Measurements from ENCODE around the gene GNL1.
"Not testable (repeated sequence)": the region's sequence is repeated elsewhere in the genome, so short reads cannot be mapped to it uniquely, and the experiment has no call there.

Gene GNL1

DNA sequence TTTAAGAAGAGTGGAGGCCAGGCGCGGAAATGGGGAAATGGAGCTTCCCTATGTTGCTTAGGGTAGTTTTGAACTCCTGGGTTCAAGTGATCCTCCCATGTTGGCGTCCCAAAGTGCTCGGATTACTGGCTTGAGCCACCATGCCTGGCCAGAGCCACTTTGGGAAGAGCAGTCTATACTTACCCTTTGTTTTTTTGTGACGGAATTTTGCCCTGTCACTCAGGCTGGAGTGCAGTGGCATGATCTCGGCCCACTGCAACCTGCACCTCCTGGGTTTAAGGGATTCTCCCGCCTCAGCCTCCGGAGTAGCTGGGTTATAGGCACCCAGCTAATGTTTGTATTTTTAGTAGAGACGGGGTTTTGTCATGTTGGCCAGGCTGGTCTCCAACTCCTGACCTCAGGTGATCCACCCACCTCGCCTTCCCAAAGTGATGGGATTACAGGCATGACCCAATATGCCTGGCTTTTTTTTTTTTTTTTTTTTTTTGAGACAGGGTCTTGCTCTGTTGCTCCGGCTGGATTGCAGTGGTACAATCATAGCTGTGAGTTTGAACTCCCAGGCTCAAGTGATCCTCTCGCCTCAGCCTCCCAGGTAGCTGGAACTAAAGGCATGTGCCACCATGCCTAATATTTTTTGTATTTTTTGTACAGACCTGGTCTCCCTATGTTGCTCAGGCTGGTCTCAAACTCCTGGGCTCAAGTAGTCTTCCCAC is 42.8 kb upstream of the GNL1 start:
- no peak for DNase-seq (ENCODE audit: low read depth)
- no peak overlapping the region for H3K4me3 ChIP-seq (ENCODE audit: low read length)
- TF ChIP-seq, protein P1, sequence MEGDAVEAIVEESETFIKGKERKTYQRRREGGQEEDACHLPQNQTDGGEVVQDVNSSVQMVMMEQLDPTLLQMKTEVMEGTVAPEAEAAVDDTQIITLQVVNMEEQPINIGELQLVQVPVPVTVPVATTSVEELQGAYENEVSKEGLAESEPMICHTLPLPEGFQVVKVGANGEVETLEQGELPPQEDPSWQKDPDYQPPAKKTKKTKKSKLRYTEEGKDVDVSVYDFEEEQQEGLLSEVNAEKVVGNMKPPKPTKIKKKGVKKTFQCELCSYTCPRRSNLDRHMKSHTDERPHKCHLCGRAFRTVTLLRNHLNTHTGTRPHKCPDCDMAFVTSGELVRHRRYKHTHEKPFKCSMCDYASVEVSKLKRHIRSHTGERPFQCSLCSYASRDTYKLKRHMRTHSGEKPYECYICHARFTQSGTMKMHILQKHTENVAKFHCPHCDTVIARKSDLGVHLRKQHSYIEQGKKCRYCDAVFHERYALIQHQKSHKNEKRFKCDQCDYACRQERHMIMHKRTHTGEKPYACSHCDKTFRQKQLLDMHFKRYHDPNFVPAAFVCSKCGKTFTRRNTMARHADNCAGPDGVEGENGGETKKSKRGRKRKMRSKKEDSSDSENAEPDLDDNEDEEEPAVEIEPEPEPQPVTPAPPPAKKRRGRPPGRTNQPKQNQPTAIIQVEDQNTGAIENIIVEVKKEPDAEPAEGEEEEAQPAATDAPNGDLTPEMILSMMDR (IDR thresholded peaks at IDR 0.05; ENCODE audit: insufficient read depth, low read depth, low read length, missing control alignments): no peak

DNA sequence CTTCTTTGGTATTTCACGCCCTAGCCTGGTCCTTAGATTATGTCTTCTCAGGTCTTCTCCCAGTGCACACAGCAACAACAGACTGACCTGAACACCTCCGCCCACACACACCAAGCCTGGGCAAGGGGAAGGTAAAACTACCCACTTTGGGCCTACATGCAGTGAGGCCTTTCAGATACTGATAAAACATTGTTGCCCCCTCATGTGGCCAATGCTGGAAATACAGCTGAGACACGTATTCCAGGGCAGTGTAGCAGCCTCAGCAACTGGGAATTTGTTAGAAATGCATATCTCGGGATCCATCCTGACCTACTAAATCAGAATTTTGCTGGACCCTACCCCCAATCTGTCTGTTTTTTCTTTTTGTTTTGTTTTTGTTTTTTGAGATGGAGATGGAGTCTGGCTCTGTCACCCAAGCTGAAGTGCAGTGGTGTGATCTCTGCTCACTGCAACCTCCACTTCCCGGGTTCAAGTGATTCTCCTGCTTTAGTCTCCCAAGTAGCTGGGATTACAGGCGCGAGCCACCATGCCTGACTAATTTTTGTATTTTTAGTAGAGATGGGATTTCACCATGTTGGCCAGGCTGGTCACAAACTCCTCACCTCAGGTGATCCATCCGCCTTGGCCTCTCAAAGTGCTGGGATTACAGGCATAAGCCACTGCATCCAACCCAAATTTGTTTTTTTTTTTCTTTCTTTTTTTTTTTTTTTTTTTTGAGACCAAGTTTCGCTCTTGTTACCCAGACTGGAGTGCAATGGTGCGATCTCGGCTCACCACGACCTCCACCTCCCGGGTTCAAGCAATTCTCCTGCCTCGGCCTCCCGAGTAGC is 41.2 kb upstream of the GNL1 start:
- H3K4me3 ChIP-seq (ENCODE audit: low read length): not testable (repeated sequence)
- peak; percentile 83 for DNase-seq (ENCODE audit: low read depth)
- TF ChIP-seq, protein P1 (IDR thresholded peaks at IDR 0.05; ENCODE audit: insufficient read depth, low read depth, low read length, missing control alignments): peak; percentile 87

DNA sequence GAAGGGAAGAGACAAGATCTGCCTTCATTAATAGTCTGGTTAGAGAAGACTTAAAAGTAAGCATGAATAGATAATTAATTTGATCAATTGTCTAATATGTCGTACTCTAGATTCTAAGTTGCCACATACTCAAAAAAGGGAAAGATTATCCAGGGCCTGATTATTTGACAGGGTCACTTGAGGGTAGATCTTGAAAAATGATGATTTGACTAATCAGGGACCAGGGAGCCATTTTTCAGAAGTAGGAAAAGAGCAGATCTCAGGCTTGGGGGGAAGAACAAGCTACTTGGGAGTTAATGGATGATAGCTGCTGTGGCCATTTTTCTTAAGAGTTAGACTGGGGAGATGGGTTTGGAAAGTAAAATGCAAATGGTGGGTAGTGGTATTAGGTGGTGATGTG is 36.0 kb upstream of the GNL1 start:
- TF ChIP-seq, protein P1 (IDR thresholded peaks at IDR 0.05; ENCODE audit: insufficient read depth, low read depth, low read length, missing control alignments): no peak
- DNase-seq (ENCODE audit: low read depth): no peak
- H3K4me3 ChIP-seq (ENCODE audit: low read length): no peak overlapping the region

DNA sequence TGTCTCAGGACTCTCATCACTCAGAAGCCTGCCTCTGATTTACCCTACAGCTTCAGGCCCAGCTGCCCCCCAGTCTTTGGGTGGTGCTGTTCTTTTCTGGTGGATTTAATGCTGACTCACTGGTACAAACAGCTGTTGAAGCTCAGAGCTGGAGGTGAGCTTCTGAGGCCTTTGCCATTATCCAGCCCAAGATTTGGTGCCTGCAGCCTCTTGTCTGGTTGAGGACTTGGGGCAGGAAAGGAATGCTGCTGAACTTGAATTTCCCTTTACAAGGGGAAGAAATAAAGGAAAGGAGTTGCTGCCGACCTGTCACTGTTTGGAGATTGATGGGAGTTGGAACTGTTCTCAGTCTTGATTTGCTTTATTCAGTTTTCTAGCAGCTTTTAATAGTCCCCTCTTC is 34.7 kb upstream of the GNL1 start:
- DNase-seq (ENCODE audit: low read depth): peak; percentile 96
- H3K4me3 ChIP-seq (ENCODE audit: low read length): no peak overlapping the region
- TF ChIP-seq, protein P1 (IDR thresholded peaks at IDR 0.05; ENCODE audit: insufficient read depth, low read depth, low read length, missing control alignments): no peak

DNA sequence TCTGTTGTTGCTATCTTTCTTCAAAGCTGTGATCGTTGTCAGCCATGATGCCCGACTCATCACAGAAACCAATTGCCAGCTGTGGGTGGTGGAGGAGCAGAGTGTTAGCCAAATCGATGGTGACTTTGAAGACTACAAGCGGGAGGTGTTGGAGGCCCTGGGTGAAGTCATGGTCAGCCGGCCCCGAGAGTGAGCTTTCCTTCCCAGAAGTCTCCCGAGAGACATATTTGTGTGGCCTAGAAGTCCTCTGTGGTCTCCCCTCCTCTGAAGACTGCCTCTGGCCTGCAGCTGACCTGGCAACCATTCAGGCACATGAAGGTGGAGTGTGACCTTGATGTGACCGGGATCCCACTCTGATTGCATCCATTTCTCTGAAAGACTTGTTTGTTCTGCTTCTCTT is 34.2 kb upstream of the GNL1 start:
- TF ChIP-seq, protein P1 (IDR thresholded peaks at IDR 0.05; ENCODE audit: insufficient read depth, low read depth, low read length, missing control alignments): no peak
- H3K4me3 ChIP-seq (ENCODE audit: low read length): no peak overlapping the region
- no peak for DNase-seq (ENCODE audit: low read depth)

DNA sequence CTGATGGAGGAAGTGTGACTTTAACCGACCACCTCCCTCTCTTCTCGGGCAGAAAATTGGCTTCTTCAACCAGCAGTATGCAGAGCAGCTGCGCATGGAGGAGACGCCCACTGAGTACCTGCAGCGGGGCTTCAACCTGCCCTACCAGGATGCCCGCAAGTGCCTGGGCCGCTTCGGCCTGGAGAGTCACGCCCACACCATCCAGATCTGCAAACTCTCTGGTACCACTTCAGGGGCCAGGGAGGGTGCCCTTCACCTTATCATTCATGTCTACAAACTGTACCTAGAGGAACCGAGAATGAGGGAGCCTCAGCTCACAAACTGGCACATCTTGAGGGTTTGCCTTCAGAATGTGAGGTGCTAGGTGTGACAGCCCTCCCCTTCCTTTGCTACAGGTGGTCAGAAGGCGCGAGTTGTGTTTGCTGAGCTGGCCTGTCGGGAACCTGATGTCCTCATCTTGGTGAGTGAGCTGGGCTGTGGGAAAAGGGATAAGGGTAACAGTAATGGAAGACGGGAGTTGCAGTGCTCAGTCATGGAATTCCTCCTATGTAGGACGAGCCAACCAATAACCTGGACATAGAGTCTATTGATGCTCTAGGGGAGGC is 33.6 kb upstream of the GNL1 start:
- no peak overlapping the region for H3K4me3 ChIP-seq (ENCODE audit: low read length)
- no peak for DNase-seq (ENCODE audit: low read depth)
- TF ChIP-seq, protein P1 (IDR thresholded peaks at IDR 0.05; ENCODE audit: insufficient read depth, low read depth, low read length, missing control alignments): no peak
